ENCODE results near the gene GBP3.
"Not testable (repeated sequence)": the region's sequence is repeated elsewhere in the genome, so short reads cannot be mapped to it uniquely, and the experiment has no call there.

GBP3 gene

DNA sequence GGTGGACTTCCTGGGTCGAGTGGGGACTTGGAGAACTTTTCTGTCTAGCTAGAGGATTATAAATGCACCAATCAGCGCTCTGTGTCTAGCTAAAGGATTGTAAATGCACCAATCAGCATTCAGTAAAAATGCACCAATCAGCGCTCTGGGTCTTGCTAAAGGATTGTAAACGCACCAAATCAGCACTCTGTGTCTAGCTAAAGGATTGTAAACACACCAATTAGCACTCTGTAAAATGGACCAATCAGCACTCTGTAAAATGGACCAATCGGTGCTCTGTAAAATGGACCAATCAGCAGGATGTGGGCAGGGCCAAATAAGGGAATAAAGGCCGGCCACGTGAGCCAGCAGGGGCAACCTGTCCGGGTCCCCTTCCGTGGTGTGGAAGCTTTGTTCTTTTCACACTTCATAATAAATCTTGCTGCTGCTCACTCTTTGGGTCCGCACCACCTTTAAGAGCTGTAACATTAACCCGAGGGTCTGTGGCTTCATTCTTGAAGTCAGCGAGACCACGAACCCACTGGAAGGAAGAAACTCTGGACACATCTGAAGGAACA lies 48.0 kb downstream of the GBP3 start:
- H3K4me1 ChIP-seq (ENCODE audit: insufficient read depth, low read length): peaks cover 10% of the 10 kb centered on the region
- not testable (repeated sequence) for H3K9ac ChIP-seq (ENCODE audit: low read length); H3K9me3 ChIP-seq (ENCODE audit: low read length)

DNA sequence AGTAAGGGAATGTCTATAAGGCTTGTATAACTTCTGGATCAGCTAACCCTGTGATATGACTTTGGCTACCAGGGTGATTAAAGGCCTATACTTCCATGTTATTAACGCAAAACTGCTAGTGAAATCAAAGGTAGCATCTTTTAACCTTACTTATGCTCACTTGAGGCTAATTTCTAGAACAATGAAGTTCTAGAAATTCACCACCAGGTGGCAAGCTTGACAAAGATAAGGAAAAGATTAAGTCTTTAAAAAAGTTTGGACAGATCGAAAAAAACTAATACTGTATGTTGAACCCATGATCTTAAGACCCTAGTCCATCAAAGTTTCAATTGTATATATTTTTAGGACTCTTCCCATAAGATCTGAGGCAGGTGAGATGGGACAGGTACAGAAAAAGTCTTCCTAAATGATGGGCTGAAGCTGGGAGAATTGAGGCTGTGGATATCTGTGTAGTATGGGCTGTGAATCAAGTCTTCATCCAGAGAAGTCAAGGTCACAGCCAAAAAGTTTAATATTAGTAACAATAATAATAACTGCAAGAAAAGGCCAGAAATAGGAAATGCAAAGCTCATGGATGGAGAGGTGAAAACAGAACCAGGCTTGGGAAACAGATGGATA lies 49.0 kb downstream of the GBP3 start:
- no peaks in the 10 kb centered on the region for H3K27me3 ChIP-seq (ENCODE audit: control insufficient read depth in 1 of 2, insufficient read depth in 2 of 2, low read length in 2 of 2)
- H3K4me1 ChIP-seq (ENCODE audit: insufficient read depth, low read length): no peaks in the 10 kb centered on the region
- no peak overlapping the region for H3K9ac ChIP-seq (ENCODE audit: low read length)
- no peaks in the 10 kb centered on the region for H3K36me3 ChIP-seq (ENCODE audit: insufficient read depth, low read length)
- no peak overlapping the region for H3K4me3 ChIP-seq (ENCODE audit: low read depth in 1 of 2, low read length in 2 of 2)
- H3K9me3 ChIP-seq (ENCODE audit: low read length): no peaks in the 10 kb centered on the region
- no peak overlapping the region for H3K27ac ChIP-seq (ENCODE audit: low read depth, low read length)

More for the DNA sequence above, 48.0 kb downstream of the GBP3 start:
- H3K4me3 ChIP-seq (ENCODE audit: low read depth in 1 of 2, low read length in 2 of 2); H3K27me3 ChIP-seq (ENCODE audit: control insufficient read depth in 1 of 2, insufficient read depth in 2 of 2, low read length in 2 of 2); H3K36me3 ChIP-seq (ENCODE audit: insufficient read depth, low read length); H3K27ac ChIP-seq (ENCODE audit: low read depth, low read length): not testable (repeated sequence)

DNA sequence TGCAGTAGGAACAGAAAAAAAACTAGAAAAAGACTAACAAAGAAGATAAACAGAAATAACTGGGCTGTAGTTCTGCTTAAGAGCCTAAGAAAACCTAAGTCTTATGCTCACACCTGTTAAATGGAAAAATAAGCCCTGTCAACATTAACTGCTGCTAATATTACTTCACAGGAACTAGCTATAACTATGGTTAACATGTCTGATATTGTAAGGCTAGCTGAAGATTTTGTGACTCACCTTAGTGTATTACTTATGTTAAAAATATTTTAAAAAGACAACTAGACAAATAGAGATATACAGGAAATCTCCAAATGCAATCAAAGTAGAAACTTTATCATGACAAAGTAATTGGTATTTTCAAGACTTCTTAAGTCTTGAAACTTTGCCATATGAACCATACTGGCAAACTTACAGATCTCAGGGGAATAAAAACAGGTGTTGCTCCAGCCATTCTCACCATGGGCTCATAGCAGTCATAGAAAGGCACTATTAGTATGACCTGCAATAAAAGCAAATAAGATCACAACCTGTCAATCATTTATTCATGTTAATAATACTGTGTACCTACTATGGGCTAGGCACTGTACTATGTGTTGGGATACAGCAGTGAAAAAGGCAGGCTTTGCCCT lies 60.9 kb downstream of the GBP3 start:
- Histone ChIP-seq H3K9me3 (ENCODE audit: low read length) (no peaks in the 10 kb centered on the region), H3K27ac (ENCODE audit: low read depth, low read length) (no peak overlapping the region), H3K9ac (ENCODE audit: low read length) (no peak overlapping the region), H3K4me3 (ENCODE audit: low read depth in 1 of 2, low read length in 2 of 2) (no peak overlapping the region), H3K36me3 (ENCODE audit: insufficient read depth, low read length) (peaks cover 36% of the 10 kb centered on the region), H3K27me3 (ENCODE audit: control insufficient read depth in 1 of 2, insufficient read depth in 2 of 2, low read length in 2 of 2) (no peaks in the 10 kb centered on the region), H3K4me1 (ENCODE audit: insufficient read depth, low read length) (no peaks in the 10 kb centered on the region)

DNA sequence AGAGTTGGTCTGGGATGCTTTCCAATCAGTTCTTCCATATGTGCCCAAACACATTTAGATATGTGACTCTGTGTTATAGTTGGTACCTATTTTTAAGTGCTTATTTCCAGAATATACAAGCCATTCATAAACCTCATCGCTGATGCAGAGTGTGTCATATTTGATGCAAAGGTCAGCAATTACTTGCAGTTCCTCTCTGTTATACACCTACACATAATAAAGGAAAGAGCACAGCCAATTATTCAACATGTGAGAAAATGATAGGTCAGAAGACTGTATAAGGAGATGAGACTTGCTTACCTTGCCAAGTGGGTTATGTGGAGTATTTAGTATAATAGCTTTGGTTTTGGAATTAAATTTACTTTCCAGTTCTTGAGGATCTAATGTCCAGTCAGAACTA lies 61.6 kb downstream of the GBP3 start:
- H3K9me3 ChIP-seq (ENCODE audit: low read length): no peaks in the 10 kb centered on the region
- H3K36me3 ChIP-seq (ENCODE audit: insufficient read depth, low read length): peaks cover 40% of the 10 kb centered on the region
- no peak overlapping the region for H3K27ac ChIP-seq (ENCODE audit: low read depth, low read length)
- H3K27me3 ChIP-seq (ENCODE audit: control insufficient read depth in 1 of 2, insufficient read depth in 2 of 2, low read length in 2 of 2): no peaks in the 10 kb centered on the region
- no peaks in the 10 kb centered on the region for H3K4me1 ChIP-seq (ENCODE audit: insufficient read depth, low read length)
- no peak overlapping the region for H3K4me3 ChIP-seq (ENCODE audit: low read depth in 1 of 2, low read length in 2 of 2)
- no peak overlapping the region for H3K9ac ChIP-seq (ENCODE audit: low read length)

Measured in muscle layer of colon (tissue), 2 donors.